ENCODE results near the gene GGACT.

The GGACT gene

GRCh38 chr13:100510208-100510957, 78.2 kb downstream of the GGACT start:
- DNase-seq: no peak

GRCh38 chr13:100508996-100509395, 79.6 kb downstream of the GGACT start:
- peak; percentile 87 for DNase-seq

- peak; percentile 98 for DNase-seq
Observed at GRCh38 chr13:100508455-100508854, 80.1 kb downstream of the GGACT start.

- no peak for DNase-seq
Observed at GRCh38 chr13:100506600-100507422, 81.8 kb downstream of the GGACT start.

- DNase-seq: no peak
Observed at GRCh38 chr13:100506154-100506553, 82.4 kb downstream of the GGACT start.

GRCh38 chr13:100503622-100504021, 85.0 kb downstream of the GGACT start:
- no peak for DNase-seq

- DNase-seq: no peak
Observed at GRCh38 chr13:100502446-100502845, 86.1 kb downstream of the GGACT start.

GRCh38 chr13:100497389-100497788, 91.2 kb downstream of the GGACT start:
- no peak for DNase-seq

- no peak for DNase-seq
Observed at GRCh38 chr13:100495455-100495854, 93.1 kb downstream of the GGACT start.

GRCh38 chr13:100493418-100493817, 95.2 kb downstream of the GGACT start:
- no peak for DNase-seq

- DNase-seq: no peak
Observed at GRCh38 chr13:100491164-100491842, 97.3 kb downstream of the GGACT start.

GRCh38 chr13:100490692-100491091, 97.9 kb downstream of the GGACT start:
- DNase-seq: peak; percentile 93

GRCh38 chr13:100485265-100485664, 103.3 kb downstream of the GGACT start:
- no peak for DNase-seq

GRCh38 chr13:100484702-100485101, 103.9 kb downstream of the GGACT start:
- no peak for DNase-seq

- no peak for DNase-seq
Observed at GRCh38 chr13:100483841-100484381, 104.7 kb downstream of the GGACT start.

GRCh38 chr13:100483139-100483538, 105.5 kb downstream of the GGACT start:
- no peak for DNase-seq

- DNase-seq: no peak
Observed at GRCh38 chr13:100480676-100481075, 107.9 kb downstream of the GGACT start.

Data from SHP77 treated with DMSO at 0.1 percent for 48 hours (cell line).